GM18867 (cell line): ENCODE measurements around the gene PVRIG.
"Not testable (repeated sequence)": the region's sequence is repeated elsewhere in the genome, so short reads cannot be mapped to it uniquely, and the experiment has no call there.

ENCODE experiments used
- ATAC-seq: cut with Tn5 transposase; IDR thresholded peaks from one replicate; pipeline ENCODE4 v1.9.1; 2021; ENCODE audit warnings: mild to moderate bottlenecking, moderate library complexity; ENCODE audit not compliant: unreplicated experiment

The PVRIG gene

GRCh38 chr7:100224891-100225290 is 5.1 kb downstream of the PVRIG start:
- ATAC-seq: not testable (repeated sequence)

GRCh38 chr7:100234660-100235317 is 15.0 kb downstream of the PVRIG start:
- not testable (repeated sequence) for ATAC-seq

- ATAC-seq: not testable (repeated sequence)
Measured at GRCh38 chr7:100239975-100240374, 20.2 kb downstream of the PVRIG start.

GRCh38 chr7:100243385-100243784 is 23.6 kb downstream of the PVRIG start:
- ATAC-seq: not testable (repeated sequence)

- not testable (repeated sequence) for ATAC-seq
Measured at GRCh38 chr7:100244988-100245605, 25.3 kb downstream of the PVRIG start.

GRCh38 chr7:100246121-100246864 is 26.5 kb downstream of the PVRIG start:
- not testable (repeated sequence) for ATAC-seq

GRCh38 chr7:100246865-100247137 is 27.1 kb downstream of the PVRIG start:
- ATAC-seq: not testable (repeated sequence)

- no peak for ATAC-seq
Measured at GRCh38 chr7:100247152-100247757, 27.5 kb downstream of the PVRIG start.

GRCh38 chr7:100248483-100248882 is 28.7 kb downstream of the PVRIG start:
- ATAC-seq: no peak

- ATAC-seq: no peak
Measured at GRCh38 chr7:100257017-100257416, 37.3 kb downstream of the PVRIG start.

GRCh38 chr7:100259984-100260383 is 40.2 kb downstream of the PVRIG start:
- not testable (repeated sequence) for ATAC-seq

- not testable (repeated sequence) for ATAC-seq
Measured at GRCh38 chr7:100262896-100263295, 43.1 kb downstream of the PVRIG start.

GRCh38 chr7:100264223-100264622 is 44.5 kb downstream of the PVRIG start:
- ATAC-seq: not testable (repeated sequence)

- not testable (repeated sequence) for ATAC-seq
Measured at GRCh38 chr7:100264669-100265165, 45.0 kb downstream of the PVRIG start.

GRCh38 chr7:100265851-100266250 is 46.1 kb downstream of the PVRIG start:
- not testable (repeated sequence) for ATAC-seq

GRCh38 chr7:100266576-100267354 is 47.0 kb downstream of the PVRIG start:
- ATAC-seq: no peak

GRCh38 chr7:100267648-100268047 is 47.9 kb downstream of the PVRIG start:
- ATAC-seq: no peak

- ATAC-seq: not testable (repeated sequence)
Measured at GRCh38 chr7:100268882-100269281, 49.1 kb downstream of the PVRIG start.

- ATAC-seq: not testable (repeated sequence)
Measured at GRCh38 chr7:100269306-100270045, 49.7 kb downstream of the PVRIG start.
